Measurements from ENCODE around the gene HIVEP3.

HIVEP3 gene

GRCh38 chr1:41769068-41769467 is 149.7 kb downstream of the HIVEP3 start:
- no peak for DNase-seq (ENCODE audit: low read depth, low spot score)
- no peak overlapping the region for H3K27ac ChIP-seq

GRCh38 chr1:41768583-41768982 is 150.1 kb downstream of the HIVEP3 start:
- no peak overlapping the region for H3K27ac ChIP-seq
- no peak for DNase-seq (ENCODE audit: low read depth, low spot score)

- peak overlapping the region; percentile 18 for H3K27ac ChIP-seq
- DNase-seq (ENCODE audit: low read depth, low spot score), result peak; percentile 27
Measured at GRCh38 chr1:41767534-41768525, 150.9 kb downstream of the HIVEP3 start.

GRCh38 chr1:41766546-41766945 is 152.2 kb downstream of the HIVEP3 start:
- no peak for DNase-seq (ENCODE audit: low read depth, low spot score)
- no peak overlapping the region for H3K27ac ChIP-seq

- no peak overlapping the region for H3K27ac ChIP-seq
Measured at GRCh38 chr1:41766041-41766440, 152.7 kb downstream of the HIVEP3 start.

GRCh38 chr1:41765152-41765551 is 153.6 kb downstream of the HIVEP3 start:
- DNase-seq (ENCODE audit: low read depth, low spot score), result no peak
- no peak overlapping the region for H3K27ac ChIP-seq

More at GRCh38 chr1:41766041-41766440, 152.7 kb downstream of the HIVEP3 start:
- DNase-seq (ENCODE audit: low read depth, low spot score), result no peak

- H3K27ac ChIP-seq, result no peak overlapping the region
- DNase-seq (ENCODE audit: low read depth, low spot score), result no peak
Measured at GRCh38 chr1:41764656-41765055, 154.1 kb downstream of the HIVEP3 start.

- no peak for DNase-seq (ENCODE audit: low read depth, low spot score)
Measured at GRCh38 chr1:41762777-41763176, 155.9 kb downstream of the HIVEP3 start.

GRCh38 chr1:41762251-41762650 is 156.5 kb downstream of the HIVEP3 start:
- DNase-seq (ENCODE audit: low read depth, low spot score), result no peak
- H3K27ac ChIP-seq, result no peak overlapping the region

More at GRCh38 chr1:41762777-41763176, 155.9 kb downstream of the HIVEP3 start:
- H3K27ac ChIP-seq, result no peak overlapping the region

GRCh38 chr1:41758904-41759548 is 159.7 kb downstream of the HIVEP3 start:
- H3K27ac ChIP-seq, result no peak overlapping the region
- DNase-seq (ENCODE audit: low read depth, low spot score), result no peak

- no peak for DNase-seq (ENCODE audit: low read depth, low spot score)
- H3K27ac ChIP-seq, result no peak overlapping the region
Measured at GRCh38 chr1:41758500-41758899, 160.2 kb downstream of the HIVEP3 start.

- DNase-seq (ENCODE audit: low read depth, low spot score), result no peak
- H3K27ac ChIP-seq, result no peak overlapping the region
Measured at GRCh38 chr1:41754540-41754939, 164.2 kb downstream of the HIVEP3 start.

GRCh38 chr1:41752514-41753170 is 166.1 kb downstream of the HIVEP3 start:
- H3K27ac ChIP-seq, result no peak overlapping the region
- no peak for DNase-seq (ENCODE audit: low read depth, low spot score)

GRCh38 chr1:41751804-41752513 is 166.8 kb downstream of the HIVEP3 start:
- no peak for DNase-seq (ENCODE audit: low read depth, low spot score)
- no peak overlapping the region for H3K27ac ChIP-seq

- H3K27ac ChIP-seq, result no peak overlapping the region
- DNase-seq (ENCODE audit: low read depth, low spot score), result no peak
Measured at GRCh38 chr1:41749991-41750745, 168.6 kb downstream of the HIVEP3 start.

GRCh38 chr1:41745022-41745421 is 173.7 kb downstream of the HIVEP3 start:
- no peak overlapping the region for H3K27ac ChIP-seq

GRCh38 chr1:41743366-41743765 is 175.4 kb downstream of the HIVEP3 start:
- no peak for DNase-seq (ENCODE audit: low read depth, low spot score)
- H3K27ac ChIP-seq, result no peak overlapping the region

More at GRCh38 chr1:41745022-41745421, 173.7 kb downstream of the HIVEP3 start:
- DNase-seq (ENCODE audit: low read depth, low spot score), result no peak

- no peak overlapping the region for H3K27ac ChIP-seq
- peak; percentile 5 for DNase-seq (ENCODE audit: low read depth, low spot score)
Measured at GRCh38 chr1:41742219-41742618, 176.5 kb downstream of the HIVEP3 start.

GRCh38 chr1:41741244-41741643 is 177.5 kb downstream of the HIVEP3 start:
- no peak overlapping the region for H3K27ac ChIP-seq
- DNase-seq (ENCODE audit: low read depth, low spot score), result no peak

All from epithelial cell of prostate (primary cell).